Bone marrow (tissue), 2 donors: ENCODE measurements around the gene PTPRF.

Source experiments
- DNase-seq, 2 donors: peaks; one replicate each; lab custom pipeline; 2025; lab: John Stamatoyannopoulos, UW

PTPRF gene

GRCh38 chr1:43669878-43670277, 139.2 kb downstream of the PTPRF start:
- DNase-seq = no peak

DNA sequence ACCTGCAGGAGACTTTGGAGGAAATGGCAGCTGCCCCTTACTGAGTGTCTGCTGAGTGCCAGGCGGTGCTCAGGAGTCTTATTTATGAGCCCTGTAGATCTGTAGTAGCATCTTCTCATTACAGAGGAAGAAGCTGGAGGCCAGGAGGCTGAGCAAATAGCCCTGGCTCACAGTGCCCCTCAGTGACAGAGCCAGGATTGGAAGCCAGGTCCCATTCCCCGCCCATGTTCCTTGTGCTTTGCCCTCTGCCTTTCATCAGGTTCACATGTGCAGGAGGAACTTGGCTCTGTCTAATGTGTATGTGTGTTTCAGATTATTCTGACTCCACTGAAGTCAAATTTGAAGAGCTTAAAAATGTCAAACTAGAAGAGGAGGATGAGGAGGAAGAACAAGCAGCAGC, 140.5 kb downstream of the PTPRF start:
- no peak for DNase-seq

GRCh38 chr1:43671626-43672330, 141.1 kb downstream of the PTPRF start:
- DNase-seq = no peak

GRCh38 chr1:43673261-43673660, 142.6 kb downstream of the PTPRF start:
- DNase-seq = no peak
